Caco-2 (cell line): ENCODE results near the gene IL11RA. TPM values are rescaled to one million over a fixed set of nuclear protein-coding genes. Genes with fewer than 3 reads are reported as not detected.

Source experiments
- BruUV-seq: library from RNA; stranded (reverse); fragments of 400-500 nt; replicated peaks from 2 replicates; lab custom pipeline; 2021; lab: Mats Ljungman, UMichigan
- CTCF ChIA-PET: fragments of 300-600 bp; sonication (Branson Sonifier 250); formaldehyde crosslinking; loops from one replicate; lab custom pipeline; 2022; ENCODE audit warnings: antibody characterized with exemption; lab: Charles Lee
- POLR2A ChIA-PET: fragments of 300-600 bp; sonication (Branson Sonifier 250); formaldehyde crosslinking; loops from one replicate; lab custom pipeline; 2022; ENCODE audit warnings: antibody characterized with exemption; lab: Charles Lee
- DNase-seq, 2 experiments: peaks; one replicate each; pipeline versions ENCODE4 v3.0.0 to v3.0.0-alpha.2; 2020 to 2022
- H3K27me3 ChIP-seq: replicated peaks from 2 replicates; pipeline ENCODE4 v1.6.0; 2011; ENCODE audit warnings: low read length; ENCODE audit not compliant: control insufficient read depth, insufficient read depth
- H3K36me3 ChIP-seq: 2 replicates; pipeline ENCODE4 v1.5.1; 2011; ENCODE audit warnings: low read length; ENCODE audit not compliant: control insufficient read depth, insufficient read depth
- H3K4me1 ChIP-seq: fragments of 250-450 bp; sonication (Bioruptor Pico); 2 replicates; pipeline ENCODE4 v1.5.1; 2020; ENCODE audit warnings: mild to moderate bottlenecking
- H3K4me3 ChIP-seq: 2 replicates; pipeline ENCODE4 v1.5.1; 2011; ENCODE audit warnings: low read depth, mild to moderate bottlenecking, control low read depth, low read length
- H3K9me3 ChIP-seq: fragments of 250-450 bp; sonication (Bioruptor Pico); 2 replicates; pipeline ENCODE4 v1.5.1; 2020; ENCODE audit warnings: mild to moderate bottlenecking, moderate library complexity
- H3K27ac Mint-ChIP-seq: one replicate; pipeline ENCODE4 v1.8.0; 2022; ENCODE audit warnings: mixed read lengths; ENCODE audit not compliant: unreplicated experiment
- H3K27me3 Mint-ChIP-seq: one replicate; pipeline ENCODE4 v1.8.0; 2022; ENCODE audit warnings: mixed read lengths; ENCODE audit not compliant: insufficient read depth, unreplicated experiment
- H3K36me3 Mint-ChIP-seq: one replicate; pipeline ENCODE4 v1.8.0; 2022; ENCODE audit warnings: mild to moderate bottlenecking, mixed read lengths; ENCODE audit not compliant: insufficient read depth, unreplicated experiment
- H3K4me1 Mint-ChIP-seq: one replicate; pipeline ENCODE4 v1.8.0; 2022; ENCODE audit warnings: low read depth, mixed read lengths; ENCODE audit not compliant: unreplicated experiment
- H3K4me3 Mint-ChIP-seq: one replicate; pipeline ENCODE4 v1.8.0; 2022; ENCODE audit warnings: mild to moderate bottlenecking, moderate library complexity, mixed read lengths; ENCODE audit not compliant: unreplicated experiment
- H3K9me3 Mint-ChIP-seq: one replicate; pipeline ENCODE4 v1.8.0; 2022; ENCODE audit warnings: mixed read lengths; ENCODE audit not compliant: unreplicated experiment
- intact Hi-C: fragments of 100-400 bp; cut with micrococcal nuclease; formaldehyde crosslinking; loops from one replicate; pipeline ENCODE4 v1.10.0; 2022; ENCODE audit not compliant: unreplicated experiment
- total RNA-seq: library from RNA; stranded (reverse); gene quantifications from 2 replicates; pipeline ENCODE4 v1.2.3, GENCODE V29; 2022
- TF ChIP-seq, protein P1 (sequence below), 2 experiments: fragments of 200-600 bp in 1 of 2; IDR thresholded peaks; 1 replicate in 1 of 2; 2 replicates in 1 of 2; pipeline versions ENCODE4 v1.5.1 to v1.8.0; 2011 to 2022; ENCODE audit warnings: antibody characterized with exemption in 1 of 2, control low read depth in 1 of 2, inconsistent platforms in 1 of 2, low read depth in 1 of 2, low read length in 1 of 2, mild to moderate bottlenecking in 1 of 2, moderate library complexity in 1 of 2; ENCODE audit not compliant: insufficient read depth in 1 of 2, severe bottlenecking in 1 of 2, unreplicated experiment in 1 of 2

The IL11RA gene
- total RNA-seq, 1 experiment from 2014 or later = 5.6 TPM

DNA sequence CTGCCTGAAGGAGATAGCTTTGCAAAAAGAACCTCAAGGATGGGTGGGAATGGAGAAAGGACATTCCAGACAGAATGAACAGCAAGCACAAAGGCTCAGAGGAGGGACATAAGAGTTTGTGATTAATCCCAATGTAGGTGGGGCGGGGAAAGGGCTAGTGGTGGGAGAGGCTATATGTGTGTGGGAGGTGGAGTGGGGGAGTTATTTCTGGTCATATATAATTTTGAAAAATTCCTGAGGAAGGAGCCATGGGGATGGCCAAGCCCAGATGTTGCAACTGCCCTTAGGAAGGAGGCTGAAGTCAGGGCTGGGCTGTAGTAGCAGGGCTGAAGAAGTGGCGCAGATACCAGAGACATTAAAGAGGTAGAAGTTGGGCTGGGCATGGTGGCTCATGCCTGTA is 23.9 kb downstream of the IL11RA start:
- H3K36me3 Mint-ChIP-seq = no peaks in the 10 kb centered on the region
- H3K9me3 Mint-ChIP-seq = no peaks in the 10 kb centered on the region
- POLR2A ChIA-PET = no interaction called here
- no peaks in the 10 kb centered on the region for H3K9me3 ChIP-seq
- intact Hi-C loops = loop anchor here (1.0 kb wide), 1 partner anchor 26 kb away; no protein-coding TSS in a partner anchor
- DNase-seq = no peak
- H3K27me3 Mint-ChIP-seq = no peaks in the 10 kb centered on the region
- H3K4me3 ChIP-seq = no peak overlapping the region
- no peak overlapping the region for H3K27ac Mint-ChIP-seq
- H3K27me3 ChIP-seq = no peaks in the 10 kb centered on the region
- H3K4me1 ChIP-seq = no peaks in the 10 kb centered on the region
- no TSS peak for BruUV-seq
- H3K4me1 Mint-ChIP-seq = no peaks in the 10 kb centered on the region
- TF ChIP-seq, protein P1, sequence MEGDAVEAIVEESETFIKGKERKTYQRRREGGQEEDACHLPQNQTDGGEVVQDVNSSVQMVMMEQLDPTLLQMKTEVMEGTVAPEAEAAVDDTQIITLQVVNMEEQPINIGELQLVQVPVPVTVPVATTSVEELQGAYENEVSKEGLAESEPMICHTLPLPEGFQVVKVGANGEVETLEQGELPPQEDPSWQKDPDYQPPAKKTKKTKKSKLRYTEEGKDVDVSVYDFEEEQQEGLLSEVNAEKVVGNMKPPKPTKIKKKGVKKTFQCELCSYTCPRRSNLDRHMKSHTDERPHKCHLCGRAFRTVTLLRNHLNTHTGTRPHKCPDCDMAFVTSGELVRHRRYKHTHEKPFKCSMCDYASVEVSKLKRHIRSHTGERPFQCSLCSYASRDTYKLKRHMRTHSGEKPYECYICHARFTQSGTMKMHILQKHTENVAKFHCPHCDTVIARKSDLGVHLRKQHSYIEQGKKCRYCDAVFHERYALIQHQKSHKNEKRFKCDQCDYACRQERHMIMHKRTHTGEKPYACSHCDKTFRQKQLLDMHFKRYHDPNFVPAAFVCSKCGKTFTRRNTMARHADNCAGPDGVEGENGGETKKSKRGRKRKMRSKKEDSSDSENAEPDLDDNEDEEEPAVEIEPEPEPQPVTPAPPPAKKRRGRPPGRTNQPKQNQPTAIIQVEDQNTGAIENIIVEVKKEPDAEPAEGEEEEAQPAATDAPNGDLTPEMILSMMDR (IDR thresholded peaks at IDR 0.05; ENCODE audit: insufficient read depth in 1 of 2, low read depth in 1 of 2, low read length in 1 of 2, severe bottlenecking in 1 of 2, unreplicated experiment in 1 of 2) = no peak
- H3K4me3 Mint-ChIP-seq = no peak overlapping the region
- no peaks in the 10 kb centered on the region for H3K36me3 ChIP-seq
- CTCF ChIA-PET = interaction anchor here (0.6 to 2.9 kb wide), 5 partner anchors 25 to 319 kb away, joined by 3 to 25 read pairs (median 5); no protein-coding TSS in a partner anchor

DNA sequence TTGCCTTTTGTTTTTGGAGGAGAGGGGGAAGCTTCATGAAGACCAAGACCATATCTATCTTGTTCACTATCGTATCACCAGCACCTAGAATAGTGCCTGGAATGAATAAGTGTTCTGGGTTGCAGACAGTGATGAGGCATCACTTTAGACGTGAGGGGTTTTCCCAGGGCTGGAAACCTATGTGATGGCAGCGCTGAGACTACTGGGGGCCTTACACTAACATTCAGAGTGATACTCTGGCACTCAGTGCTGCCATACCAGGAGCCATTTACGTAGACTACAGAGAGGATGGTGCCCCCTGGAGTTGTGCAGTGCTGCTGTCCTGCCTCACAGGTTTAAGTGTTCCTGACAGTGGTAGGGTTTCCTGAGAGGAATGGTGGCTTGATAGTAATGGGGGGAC is 32.2 kb downstream of the IL11RA start:
- no TSS peak for BruUV-seq

DNA sequence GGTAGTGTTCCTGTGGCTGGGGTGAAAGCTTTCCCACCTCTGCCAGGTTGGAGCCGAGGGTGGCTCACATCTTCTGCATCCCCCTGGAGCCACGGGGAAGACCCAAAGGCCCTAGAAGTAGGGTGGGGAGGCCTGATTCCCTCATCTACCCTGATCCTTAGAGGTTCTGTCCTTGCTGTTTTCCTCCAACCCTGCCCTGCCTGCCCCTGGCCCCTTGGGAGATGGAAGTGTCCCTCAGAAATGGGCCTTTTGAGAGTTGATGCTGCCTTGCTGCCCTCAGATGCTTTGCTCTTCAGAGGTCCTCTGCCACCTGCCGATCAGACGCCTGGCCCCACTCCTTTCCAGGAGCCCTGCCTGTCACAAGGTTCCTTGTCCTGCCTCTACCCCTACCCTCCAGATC is 32.8 kb downstream of the IL11RA start:
- H3K36me3 Mint-ChIP-seq = no peaks in the 10 kb centered on the region
- TF ChIP-seq, protein P1 (IDR thresholded peaks at IDR 0.05; ENCODE audit: insufficient read depth in 1 of 2, low read depth in 1 of 2, low read length in 1 of 2, severe bottlenecking in 1 of 2, unreplicated experiment in 1 of 2) = no peak
- DNase-seq = no peak
- no peaks in the 10 kb centered on the region for H3K9me3 Mint-ChIP-seq
- Histone ChIP-seq H3K36me3 (no peaks in the 10 kb centered on the region), H3K4me1 (peaks cover 4% of the 10 kb centered on the region; the same call in 1 of the 2 replicates), H3K9me3 (no peaks in the 10 kb centered on the region), H3K4me3 (no peak overlapping the region), H3K27me3 (no peaks in the 10 kb centered on the region)
- H3K4me1 Mint-ChIP-seq = peaks cover 6% of the 10 kb centered on the region
- ChIA-PET POLR2A (no interaction called here), CTCF (interaction anchor here (2.1 kb wide), 1 partner anchor 18 kb away, joined by 10 read pairs; no protein-coding TSS in a partner anchor)
- intact Hi-C loops = no loop called here
- BruUV-seq = no TSS peak
- H3K27me3 Mint-ChIP-seq = no peaks in the 10 kb centered on the region
- H3K27ac Mint-ChIP-seq = no peak overlapping the region
- H3K4me3 Mint-ChIP-seq = no peak overlapping the region

More for the DNA sequence above, 32.2 kb downstream of the IL11RA start:
- CTCF ChIA-PET = no interaction called here
- no peak for DNase-seq
- Mint-ChIP-seq H3K4me1 (peaks cover 6% of the 10 kb centered on the region), H3K27me3 (no peaks in the 10 kb centered on the region), H3K27ac (no peak overlapping the region), H3K36me3 (no peaks in the 10 kb centered on the region), H3K9me3 (no peaks in the 10 kb centered on the region), H3K4me3 (no peak overlapping the region)
- Histone ChIP-seq H3K36me3 (no peaks in the 10 kb centered on the region), H3K4me1 (peaks cover 4% of the 10 kb centered on the region; the same call in 1 of the 2 replicates), H3K4me3 (no peak overlapping the region), H3K9me3 (no peaks in the 10 kb centered on the region), H3K27me3 (no peaks in the 10 kb centered on the region)
- POLR2A ChIA-PET = no interaction called here
- intact Hi-C loops = no loop called here
- TF ChIP-seq, protein P1 (IDR thresholded peaks at IDR 0.05; ENCODE audit: insufficient read depth in 1 of 2, low read depth in 1 of 2, low read length in 1 of 2, severe bottlenecking in 1 of 2, unreplicated experiment in 1 of 2) = no peak
